ENCODE results near the gene PGBD5. TPM values are rescaled to one million over a fixed set of nuclear protein-coding genes. Genes with fewer than 3 reads are reported as not detected.

PGBD5 gene
- total and polyA plus RNA-seq, 9 of the 15 experiments (the other 6 are each of a cell fraction or from before 2014, with no cell fraction given): under 0.01 to 0.40 (median 0.10) TPM; not detected in 3

- TF ChIP-seq HMG20A (CRISPR knock-in tag; conservative IDR thresholded peaks at IDR 0.05) (no peak), FOXA1 (IDR thresholded peaks at IDR 0.05; ENCODE audit: borderline replicate concordance) (no peak), ZBED1 (IDR thresholded peaks at IDR 0.05) (no peak), ZNF655 (CRISPR knock-in tag; IDR thresholded peaks at IDR 0.05) (no peak), ZC3H8 (IDR thresholded peaks at IDR 0.05) (no peak), SMC3 (conservative IDR thresholded peaks at IDR 0.05; ENCODE audit: insufficient read depth, low read depth, low read length) (no peak), CTCF (IDR thresholded peaks at IDR 0.05 in 2 of 3, conservative IDR thresholded peaks at IDR 0.05 in 1 of 3; ENCODE audit: insufficient read depth in 2 of 3, low read depth in 1 of 3, low read length in 3 of 3) (no peak), LARP7 (IDR thresholded peaks at IDR 0.05) (no peak), ZNF277 (CRISPR knock-in tag; IDR thresholded peaks at IDR 0.05; ENCODE audit: borderline replicate concordance) (no peak), HDAC3 (IDR thresholded peaks at IDR 0.05; ENCODE audit: borderline replicate concordance, partially characterized antibody) (no peak), ZNF586 (CRISPR knock-in tag; conservative IDR thresholded peaks at IDR 0.05) (no peak), ZNF561 (CRISPR knock-in tag; conservative IDR thresholded peaks at IDR 0.05) (no peak), ZC3H11A (IDR thresholded peaks at IDR 0.05; ENCODE audit: low read depth, low read length) (no peak), GABPA (tag; conservative IDR thresholded peaks at IDR 0.05; ENCODE audit: low read depth) (peak; percentile 43), RBM14 (IDR thresholded peaks at IDR 0.05; ENCODE audit: borderline replicate concordance, insufficient read depth, low read depth, low read length) (no peak), PHB2 (IDR thresholded peaks at IDR 0.05; ENCODE audit: low read depth) (no peak), KHSRP (IDR thresholded peaks at IDR 0.05) (no peak), MCM2 (IDR thresholded peaks at IDR 0.05; ENCODE audit: low read depth) (no peak), ZNF511 (CRISPR knock-in tag; IDR thresholded peaks at IDR 0.05) (peak; percentile 97), ZNF398 (CRISPR knock-in tag; IDR thresholded peaks at IDR 0.05) (no peak)
Measured at GRCh38 chr1:230426246-230427093, at the start of gene PGBD5 (continued).

Data from K562 (cell line).